HepG2 (cell line): ENCODE measurements around the gene INTS15. TPM values are rescaled to one million over a fixed set of nuclear protein-coding genes. Genes with fewer than 3 reads are reported as not detected.
A peak's percentile ranks its signal among the peaks of the same experiment; 100 is the strongest.

Experiments
- ADNP ChIP-seq: sonication (generic); formaldehyde crosslinking; IDR thresholded peaks from 2 replicates; pipeline ENCODE4 v1.4.0; 2020; ENCODE audit warnings: missing genetic modification reagents
- ARNT2 ChIP-seq: sonication (generic); formaldehyde crosslinking; IDR thresholded peaks from 2 replicates; pipeline ENCODE4 v1.8.0; 2022; ENCODE audit warnings: mild to moderate bottlenecking, low read depth, missing genetic modification reagents, moderate library complexity
- DZIP1 ChIP-seq: sonication (generic); formaldehyde crosslinking; IDR thresholded peaks from 2 replicates; pipeline ENCODE4 v1.5.0; 2020; ENCODE audit warnings: mild to moderate bottlenecking, missing genetic modification reagents
- GLI4 ChIP-seq: sonication (generic); formaldehyde crosslinking; IDR thresholded peaks from 2 replicates; pipeline ENCODE4 v1.5.1; 2020; ENCODE audit warnings: missing genetic modification reagents, mild to moderate bottlenecking, moderate library complexity, borderline replicate concordance
- MED1 ChIP-seq: sonication (generic); formaldehyde crosslinking; IDR thresholded peaks from 2 replicates; pipeline ENCODE4 v1.4.0; 2020; ENCODE audit warnings: missing genetic modification reagents
- MEIS2 ChIP-seq: sonication (generic); formaldehyde crosslinking; IDR thresholded peaks from 2 replicates; pipeline ENCODE4 v1.9.0; 2021; ENCODE audit warnings: mild to moderate bottlenecking, missing genetic modification reagents
- RARG ChIP-seq: sonication (generic); formaldehyde crosslinking; IDR thresholded peaks from 2 replicates; pipeline ENCODE4 v1.4.0; 2020; ENCODE audit warnings: low read depth, mild to moderate bottlenecking, missing genetic modification reagents
- TEAD2 ChIP-seq: sonication (generic); formaldehyde crosslinking; IDR thresholded peaks from 2 replicates; pipeline ENCODE4 v1.9.0; 2021; ENCODE audit warnings: missing genetic modification reagents
- ZBTB43 ChIP-seq: sonication (generic); formaldehyde crosslinking; conservative IDR thresholded peaks from 2 replicates; pipeline ENCODE4 v1.4.0; 2020; ENCODE audit warnings: missing genetic modification reagents
- ZNF557 ChIP-seq: sonication (generic); formaldehyde crosslinking; IDR thresholded peaks from 2 replicates; pipeline ENCODE4 v1.4.0; 2020; ENCODE audit warnings: missing genetic modification reagents
- ZNF569 ChIP-seq: sonication (generic); formaldehyde crosslinking; IDR thresholded peaks from 2 replicates; pipeline ENCODE4 v1.5.0; 2020; ENCODE audit warnings: mild to moderate bottlenecking, missing genetic modification reagents, moderate library complexity, borderline replicate concordance
- ZNF691 ChIP-seq: sonication (generic); formaldehyde crosslinking; IDR thresholded peaks from 2 replicates; pipeline ENCODE4 v1.4.0; 2020; ENCODE audit warnings: missing genetic modification reagents, low read depth, mild to moderate bottlenecking, borderline replicate concordance
- ZNF746 ChIP-seq: sonication (generic); formaldehyde crosslinking; IDR thresholded peaks from 2 replicates; pipeline ENCODE4 v1.8.0; 2022; ENCODE audit warnings: mild to moderate bottlenecking, missing genetic modification reagents
- ZZZ3 ChIP-seq: sonication (generic); formaldehyde crosslinking; IDR thresholded peaks from 2 replicates; pipeline ENCODE4 v1.4.0; 2020; ENCODE audit warnings: missing genetic modification reagents, mild to moderate bottlenecking, borderline replicate concordance
- polyA plus RNA-seq, 8 experiments: library from polyadenylated mRNA; depleted of rRNA in 3 of 8; stranded (reverse) in 7 of 8; unstranded in 1 of 8; fragments of >200 nt; fragmentation: Illumina TruSeq in 4 of 8; extraction: Trizol in 4 of 8; gene quantifications; 2 replicates each; pipeline versions ENCODE4 v1.2.1 to v1.2.3, GENCODE V29; 2011 to 2016; ENCODE audit warnings: low read depth in 4 of 8, missing spikeins in 1 of 8, mixed read lengths in 1 of 8; ENCODE audit not compliant: insufficient read depth in 1 of 8
- total RNA-seq, 5 experiments: library from RNA; depleted of rRNA; stranded (reverse); fragments of >200 nt; fragmentation: Illumina TruSeq; extraction: Trizol; gene quantifications; 2 replicates each; pipeline ENCODE4 v1.2.3, GENCODE V29; 2016; ENCODE audit warnings: low read depth in 1 of 5
- TF ChIP-seq, protein P1 (sequence below), 2 experiments: sonication (generic) in 1 of 2; formaldehyde crosslinking in 1 of 2; IDR thresholded peaks; 2 replicates each; pipeline versions ENCODE4 v1.4.0 to v1.6.1; 2016 to 2020; ENCODE audit warnings: borderline replicate concordance in 1 of 2, low read depth in 1 of 2, mild to moderate bottlenecking in 1 of 2, missing genetic modification reagents in 1 of 2

Gene INTS15
- total and polyA plus RNA-seq, 2 of the 13 experiments (the other 11 are each of a cell fraction or from before 2014, with no cell fraction given), result 16.3 to 25.7 TPM

GRCh38 chr7:6577369-6578113 lies 12.3 kb upstream of the INTS15 start, which contains the start of gene ZDHHC4 (continued):
- TF ChIP-seq MED1 (peak; percentile 84), RARG (CRISPR knock-in tag) (no peak), ZZZ3 (CRISPR knock-in tag) (no peak), ZBTB43 (peak; percentile 59; the same call in 1 of the 2 replicates), DZIP1 (CRISPR knock-in tag) (0 out of 2 replicates have a peak, but pooled peaks have one; percentile 59), GLI4 (CRISPR knock-in tag) (no peak), MEIS2 (CRISPR knock-in tag) (no peak; the same call in 1 of the 2 replicates), ZNF746 (no peak), ZNF569 (no peak), ZNF557 (CRISPR knock-in tag) (no peak), ADNP (CRISPR knock-in tag) (no peak; the same call in 1 of the 2 replicates), TEAD2 (CRISPR knock-in tag) (no peak), ZNF691 (CRISPR knock-in tag) (peak; percentile 76), ARNT2 (0 out of 2 replicates have a peak, but pooled peaks have one; percentile 36)
- TF ChIP-seq, protein P1, sequence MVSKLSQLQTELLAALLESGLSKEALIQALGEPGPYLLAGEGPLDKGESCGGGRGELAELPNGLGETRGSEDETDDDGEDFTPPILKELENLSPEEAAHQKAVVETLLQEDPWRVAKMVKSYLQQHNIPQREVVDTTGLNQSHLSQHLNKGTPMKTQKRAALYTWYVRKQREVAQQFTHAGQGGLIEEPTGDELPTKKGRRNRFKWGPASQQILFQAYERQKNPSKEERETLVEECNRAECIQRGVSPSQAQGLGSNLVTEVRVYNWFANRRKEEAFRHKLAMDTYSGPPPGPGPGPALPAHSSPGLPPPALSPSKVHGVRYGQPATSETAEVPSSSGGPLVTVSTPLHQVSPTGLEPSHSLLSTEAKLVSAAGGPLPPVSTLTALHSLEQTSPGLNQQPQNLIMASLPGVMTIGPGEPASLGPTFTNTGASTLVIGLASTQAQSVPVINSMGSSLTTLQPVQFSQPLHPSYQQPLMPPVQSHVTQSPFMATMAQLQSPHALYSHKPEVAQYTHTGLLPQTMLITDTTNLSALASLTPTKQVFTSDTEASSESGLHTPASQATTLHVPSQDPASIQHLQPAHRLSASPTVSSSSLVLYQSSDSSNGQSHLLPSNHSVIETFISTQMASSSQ (IDR thresholded peaks at IDR 0.05; ENCODE audit: low read depth), result no peak
- TF ChIP-seq, protein P1 (CRISPR knock-in tag; IDR thresholded peaks at IDR 0.05; ENCODE audit: borderline replicate concordance), result peak; percentile 28; the same call in 1 of the 2 replicates
